ENCODE results near the gene ST6GAL1. TPM values are rescaled to one million over a fixed set of nuclear protein-coding genes. Genes with fewer than 3 reads are reported as not detected.

ST6GAL1 gene
- total RNA-seq, 1 donor from 2014 or later: 15.8 TPM

- Mint-ChIP-seq H3K36me3 (ENCODE audit: low read depth, unreplicated experiment) (peaks cover 12% of the 10 kb centered on the region), H3K4me3 (ENCODE audit: unreplicated experiment) (no peak overlapping the region), H3K9me3 (ENCODE audit: unreplicated experiment) (peaks cover 2% of the 10 kb centered on the region), H3K27ac (ENCODE audit: unreplicated experiment) (no peak overlapping the region), H3K27me3 (ENCODE audit: low read depth, unreplicated experiment) (no peaks in the 10 kb centered on the region), H3K4me1 (ENCODE audit: low read depth, unreplicated experiment) (peaks cover 6% of the 10 kb centered on the region)
- FAIRE-seq (no peak), DNase-seq (ENCODE audit: low read depth) (peak; percentile 74)
- H3K4me3 ChIP-seq (ENCODE audit: insufficient read depth, low read depth, low read length): no peak overlapping the region
- no peaks in the 10 kb centered on the region for H3K4me1 ChIP-seq (ENCODE audit: insufficient read depth, low read length)
- H2AFZ ChIP-seq (ENCODE audit: low read depth, low read length): no peak overlapping the region
- no peaks in the 10 kb centered on the region for H3K79me2 ChIP-seq (ENCODE audit: insufficient read depth, low read length)
- TF ChIP-seq CTCF (IDR thresholded peaks at IDR 0.05; ENCODE audit: insufficient read depth, low read depth, low read length) (no peak), EZH2 (IDR thresholded peaks at IDR 0.05; ENCODE audit: insufficient read depth, low read length) (no peak)
- H3K4me2 ChIP-seq (ENCODE audit: low read length): no peak overlapping the region
- H3K27ac ChIP-seq (ENCODE audit: low read depth, low read length): no peak overlapping the region
- H3K9me3 ChIP-seq (ENCODE audit: insufficient read depth, low read depth, low read length): no peaks in the 10 kb centered on the region
- H3K9ac ChIP-seq (ENCODE audit: low read length): no peak overlapping the region
- H3K36me3 ChIP-seq (ENCODE audit: insufficient read depth, low read length): no peaks in the 10 kb centered on the region
- H3K27me3 ChIP-seq (ENCODE audit: insufficient read depth, low read length): no peaks in the 10 kb centered on the region
- no peaks in the 10 kb centered on the region for H4K20me1 ChIP-seq (ENCODE audit: insufficient read depth, low read length)
Observed at GRCh38 chr3:186938716-186939115, 8.4 kb downstream of the ST6GAL1 start.

GRCh38 chr3:186939536-186939935, 9.2 kb downstream of the ST6GAL1 start:
- H3K4me3 Mint-ChIP-seq (ENCODE audit: unreplicated experiment): no peak overlapping the region
- peaks cover 6% of the 10 kb centered on the region for H3K4me1 Mint-ChIP-seq (ENCODE audit: low read depth, unreplicated experiment)
- Histone ChIP-seq H3K27me3 (ENCODE audit: insufficient read depth, low read length) (no peaks in the 10 kb centered on the region), H3K9ac (ENCODE audit: low read length) (no peak overlapping the region), H4K20me1 (ENCODE audit: insufficient read depth, low read length) (no peaks in the 10 kb centered on the region), H3K79me2 (ENCODE audit: insufficient read depth, low read length) (no peaks in the 10 kb centered on the region), H3K9me3 (ENCODE audit: insufficient read depth, low read depth, low read length) (no peaks in the 10 kb centered on the region), H3K36me3 (ENCODE audit: insufficient read depth, low read length) (no peaks in the 10 kb centered on the region), H3K4me1 (ENCODE audit: insufficient read depth, low read length) (no peaks in the 10 kb centered on the region), H3K4me2 (ENCODE audit: low read length) (no peak overlapping the region), H3K27ac (ENCODE audit: low read depth, low read length) (no peak overlapping the region), H3K4me3 (ENCODE audit: insufficient read depth, low read depth, low read length) (no peak overlapping the region), H2AFZ (ENCODE audit: low read depth, low read length) (no peak overlapping the region)
- no peak for FAIRE-seq
- H3K27ac Mint-ChIP-seq (ENCODE audit: unreplicated experiment): no peak overlapping the region
- peaks cover 2% of the 10 kb centered on the region for H3K9me3 Mint-ChIP-seq (ENCODE audit: unreplicated experiment)
- TF ChIP-seq CTCF (IDR thresholded peaks at IDR 0.05; ENCODE audit: insufficient read depth, low read depth, low read length) (no peak), EZH2 (IDR thresholded peaks at IDR 0.05; ENCODE audit: insufficient read depth, low read length) (no peak)
- no peak for DNase-seq (ENCODE audit: low read depth)
- no peaks in the 10 kb centered on the region for H3K27me3 Mint-ChIP-seq (ENCODE audit: low read depth, unreplicated experiment)
- H3K36me3 Mint-ChIP-seq (ENCODE audit: low read depth, unreplicated experiment): peaks cover 12% of the 10 kb centered on the region

GRCh38 chr3:186940967-186941366, 10.6 kb downstream of the ST6GAL1 start:
- H3K4me2 ChIP-seq (ENCODE audit: low read length): no peak overlapping the region
- H4K20me1 ChIP-seq (ENCODE audit: insufficient read depth, low read length): no peaks in the 10 kb centered on the region
- no peak for FAIRE-seq
- Mint-ChIP-seq H3K36me3 (ENCODE audit: low read depth, unreplicated experiment) (peaks cover 5% of the 10 kb centered on the region), H3K4me1 (ENCODE audit: low read depth, unreplicated experiment) (peaks cover 9% of the 10 kb centered on the region), H3K9me3 (ENCODE audit: unreplicated experiment) (peaks cover 3% of the 10 kb centered on the region), H3K27me3 (ENCODE audit: low read depth, unreplicated experiment) (no peaks in the 10 kb centered on the region), H3K27ac (ENCODE audit: unreplicated experiment) (no peak overlapping the region), H3K4me3 (ENCODE audit: unreplicated experiment) (no peak overlapping the region)
- no peak overlapping the region for H3K4me3 ChIP-seq (ENCODE audit: insufficient read depth, low read depth, low read length)
- no peaks in the 10 kb centered on the region for H3K27me3 ChIP-seq (ENCODE audit: insufficient read depth, low read length)
- H3K4me1 ChIP-seq (ENCODE audit: insufficient read depth, low read length): no peaks in the 10 kb centered on the region
- no peak for TF ChIP-seq CTCF (IDR thresholded peaks at IDR 0.05; ENCODE audit: insufficient read depth, low read depth, low read length)
- TF ChIP-seq EZH2 (IDR thresholded peaks at IDR 0.05; ENCODE audit: insufficient read depth, low read length): no peak
- no peaks in the 10 kb centered on the region for H3K79me2 ChIP-seq (ENCODE audit: insufficient read depth, low read length)
- no peak overlapping the region for H3K9ac ChIP-seq (ENCODE audit: low read length)
- no peak for DNase-seq (ENCODE audit: low read depth)
- no peak overlapping the region for H3K27ac ChIP-seq (ENCODE audit: low read depth, low read length)
- H3K36me3 ChIP-seq (ENCODE audit: insufficient read depth, low read length): no peaks in the 10 kb centered on the region
- H3K9me3 ChIP-seq (ENCODE audit: insufficient read depth, low read depth, low read length): no peaks in the 10 kb centered on the region
- no peak overlapping the region for H2AFZ ChIP-seq (ENCODE audit: low read depth, low read length)

All from astrocyte (in vitro differentiated cells and primary cell).